KMS-11 (cell line): Measurements from ENCODE around the gene ZNF770.
"Not testable (repeated sequence)": the region's sequence is repeated elsewhere in the genome, so short reads cannot be mapped to it uniquely, and the experiment has no call there.

Experiments used
- H2AFZ ChIP-seq: fragments of 200-600 bp; sonication (generic); 2 replicates; pipeline ENCODE4 v1.6.1; 2016; ENCODE audit warnings: antibody characterized with exemption, mixed run types, low read depth
- H3K27ac ChIP-seq: fragments of 200-600 bp; sonication (generic); 2 replicates; pipeline ENCODE4 v1.6.1; 2016; ENCODE audit warnings: mild to moderate bottlenecking, mixed run types
- H3K27me3 ChIP-seq: fragments of 200-600 bp; sonication (generic); 2 replicates; pipeline ENCODE4 v1.6.1; 2017; ENCODE audit warnings: mild to moderate bottlenecking, low read depth, mixed run types, moderate library complexity; ENCODE audit not compliant: insufficient read depth
- H3K36me3 ChIP-seq: fragments of 200-600 bp; sonication (generic); 2 replicates; pipeline ENCODE4 v1.6.1; 2017; ENCODE audit warnings: mild to moderate bottlenecking, mixed run types; ENCODE audit not compliant: insufficient read depth
- H3K4me1 ChIP-seq: fragments of 200-600 bp; sonication (generic); 2 replicates; pipeline ENCODE4 v1.6.1; 2016; ENCODE audit warnings: mild to moderate bottlenecking, low read depth, mixed run types; ENCODE audit not compliant: poor library complexity, severe bottlenecking
- H3K4me2 ChIP-seq: fragments of 200-600 bp; sonication (generic); 2 replicates; pipeline ENCODE4 v1.7.0; 2016; ENCODE audit warnings: mild to moderate bottlenecking, mixed run types
- H3K4me3 ChIP-seq: fragments of 200-600 bp; sonication (generic); IDR thresholded peaks from 2 replicates; pipeline ENCODE4 v1.6.1; 2017; ENCODE audit warnings: low read depth, low read length, mixed read lengths; ENCODE audit not compliant: insufficient read depth
- H3K79me2 ChIP-seq: fragments of 200-600 bp; sonication (generic); 2 replicates; pipeline ENCODE4 v1.6.1; 2016; ENCODE audit warnings: low read depth, mixed run types; ENCODE audit not compliant: insufficient read depth
- H3K9ac ChIP-seq: fragments of 200-600 bp; sonication (generic); 2 replicates; pipeline ENCODE4 v1.6.1; 2016; ENCODE audit warnings: mild to moderate bottlenecking, mixed run types
- H4K20me1 ChIP-seq: fragments of 200-600 bp; sonication (generic); 2 replicates; pipeline ENCODE4 v1.6.1; 2016; ENCODE audit warnings: mild to moderate bottlenecking, mixed run types; ENCODE audit not compliant: insufficient read depth
- TF ChIP-seq, protein P1 (sequence below): fragments of 200-600 bp; sonication (generic); conservative IDR thresholded peaks from 2 replicates; pipeline ENCODE4 v1.6.1; 2017; ENCODE audit warnings: low read depth, mild to moderate bottlenecking, antibody characterized with exemption, low read length, moderate library complexity, mixed read lengths

ZNF770 gene

DNA sequence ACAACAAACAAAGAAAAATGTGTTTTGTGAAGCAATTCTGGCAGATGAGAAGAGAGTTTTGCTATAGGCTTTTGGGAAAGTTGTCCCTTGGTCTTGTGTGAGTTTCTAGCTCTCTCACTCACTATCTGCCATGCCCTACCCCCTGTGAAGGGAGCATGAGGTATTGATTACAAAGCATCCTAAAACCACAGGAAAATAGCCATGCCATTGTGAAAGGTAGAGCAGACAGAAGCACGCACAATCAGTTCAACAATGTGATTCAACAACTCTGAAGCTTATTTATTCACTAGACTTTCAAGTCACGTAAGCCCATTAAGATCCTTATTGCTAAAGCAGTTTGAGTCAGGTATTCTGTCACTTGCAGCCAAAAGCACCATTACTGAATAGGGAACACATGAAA lies 12.0 kb downstream of the ZNF770 start:
- Histone ChIP-seq H3K27me3 (no peaks in the 10 kb centered on the region), H3K4me3 (no peak overlapping the region), H3K36me3 (no peaks in the 10 kb centered on the region), H3K9ac (no peak overlapping the region), H4K20me1 (no peaks in the 10 kb centered on the region; the same call in 1 of the 2 replicates), H3K4me2 (no peak overlapping the region), H3K4me1 (no peaks in the 10 kb centered on the region), H2AFZ (no peak overlapping the region), H3K79me2 (no peaks in the 10 kb centered on the region), H3K27ac (no peak overlapping the region)
- TF ChIP-seq, protein P1, sequence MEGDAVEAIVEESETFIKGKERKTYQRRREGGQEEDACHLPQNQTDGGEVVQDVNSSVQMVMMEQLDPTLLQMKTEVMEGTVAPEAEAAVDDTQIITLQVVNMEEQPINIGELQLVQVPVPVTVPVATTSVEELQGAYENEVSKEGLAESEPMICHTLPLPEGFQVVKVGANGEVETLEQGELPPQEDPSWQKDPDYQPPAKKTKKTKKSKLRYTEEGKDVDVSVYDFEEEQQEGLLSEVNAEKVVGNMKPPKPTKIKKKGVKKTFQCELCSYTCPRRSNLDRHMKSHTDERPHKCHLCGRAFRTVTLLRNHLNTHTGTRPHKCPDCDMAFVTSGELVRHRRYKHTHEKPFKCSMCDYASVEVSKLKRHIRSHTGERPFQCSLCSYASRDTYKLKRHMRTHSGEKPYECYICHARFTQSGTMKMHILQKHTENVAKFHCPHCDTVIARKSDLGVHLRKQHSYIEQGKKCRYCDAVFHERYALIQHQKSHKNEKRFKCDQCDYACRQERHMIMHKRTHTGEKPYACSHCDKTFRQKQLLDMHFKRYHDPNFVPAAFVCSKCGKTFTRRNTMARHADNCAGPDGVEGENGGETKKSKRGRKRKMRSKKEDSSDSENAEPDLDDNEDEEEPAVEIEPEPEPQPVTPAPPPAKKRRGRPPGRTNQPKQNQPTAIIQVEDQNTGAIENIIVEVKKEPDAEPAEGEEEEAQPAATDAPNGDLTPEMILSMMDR: no peak

DNA sequence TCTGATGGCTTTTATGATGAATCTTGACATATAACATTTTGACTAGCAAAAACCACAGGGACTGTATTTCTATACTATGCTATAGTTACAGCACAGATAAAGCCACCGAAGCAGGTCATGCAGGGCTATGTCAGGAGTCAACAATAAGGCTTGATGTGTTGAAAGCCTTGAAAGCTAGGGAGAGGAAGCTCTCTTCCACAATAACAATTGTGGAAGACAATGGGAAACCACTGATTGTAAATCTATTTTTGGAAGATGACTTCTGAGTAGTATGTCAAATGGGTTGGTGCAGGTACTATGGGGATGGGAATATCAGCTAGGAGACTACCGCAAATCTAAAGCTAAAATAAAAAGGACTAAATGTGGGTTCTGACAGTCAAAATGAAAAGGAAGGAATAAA lies 14.6 kb downstream of the ZNF770 start:
- H3K4me1 ChIP-seq: peaks cover 1% of the 10 kb centered on the region
- TF ChIP-seq, protein P1: no peak
- H3K27me3 ChIP-seq: no peaks in the 10 kb centered on the region
- no peaks in the 10 kb centered on the region; the same call in 1 of the 2 replicates for H4K20me1 ChIP-seq
- H3K4me3 ChIP-seq: no peak overlapping the region
- no peak overlapping the region for H2AFZ ChIP-seq
- no peaks in the 10 kb centered on the region for H3K36me3 ChIP-seq
- H3K79me2 ChIP-seq: peaks cover 10% of the 10 kb centered on the region
- no peak overlapping the region for H3K4me2 ChIP-seq
- no peak overlapping the region for H3K9ac ChIP-seq
- H3K27ac ChIP-seq: no peak overlapping the region

DNA sequence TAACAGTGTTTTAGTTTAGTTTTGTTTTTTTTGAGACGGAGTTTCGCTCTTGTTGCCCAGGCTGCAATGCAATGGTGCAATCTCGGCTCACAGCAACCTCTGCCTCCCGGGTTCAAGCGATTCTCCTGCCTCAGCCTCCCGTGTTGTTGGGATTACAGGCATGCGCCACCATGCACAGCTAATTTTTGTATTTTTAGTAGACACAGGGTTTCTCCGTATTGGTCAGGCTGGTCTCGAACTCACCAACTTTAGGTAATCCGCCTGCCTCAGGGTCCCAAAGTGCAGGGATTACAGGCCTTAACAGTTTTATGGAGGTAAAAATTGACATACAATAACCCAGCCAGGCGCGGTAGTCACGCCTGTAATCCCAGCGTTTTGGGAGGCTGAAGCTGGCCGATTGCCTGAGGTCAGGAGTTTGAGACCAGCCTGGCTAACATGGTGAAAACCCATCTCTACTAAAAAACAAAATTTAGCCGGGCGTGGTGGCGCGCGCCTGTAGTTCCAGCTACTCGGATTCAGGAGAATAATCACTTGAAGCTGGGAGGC lies 17.9 kb downstream of the ZNF770 start:
- H3K9ac ChIP-seq: peak overlapping the region; percentile 77; the same call in 1 of the 2 replicates
- H3K4me1 ChIP-seq, H4K20me1 ChIP-seq, H3K27me3 ChIP-seq, H3K36me3 ChIP-seq, H3K4me3 ChIP-seq: not testable (repeated sequence)
- H3K79me2 ChIP-seq: peaks cover 39% of the 10 kb centered on the region
- peak overlapping the region; percentile 51; the same call in 1 of the 2 replicates for H3K27ac ChIP-seq
- peak overlapping the region; percentile 78 for H2AFZ ChIP-seq
- H3K4me2 ChIP-seq: 0 out of 2 replicates have a peak overlapping the region, but pooled peaks have one; percentile 27

DNA sequence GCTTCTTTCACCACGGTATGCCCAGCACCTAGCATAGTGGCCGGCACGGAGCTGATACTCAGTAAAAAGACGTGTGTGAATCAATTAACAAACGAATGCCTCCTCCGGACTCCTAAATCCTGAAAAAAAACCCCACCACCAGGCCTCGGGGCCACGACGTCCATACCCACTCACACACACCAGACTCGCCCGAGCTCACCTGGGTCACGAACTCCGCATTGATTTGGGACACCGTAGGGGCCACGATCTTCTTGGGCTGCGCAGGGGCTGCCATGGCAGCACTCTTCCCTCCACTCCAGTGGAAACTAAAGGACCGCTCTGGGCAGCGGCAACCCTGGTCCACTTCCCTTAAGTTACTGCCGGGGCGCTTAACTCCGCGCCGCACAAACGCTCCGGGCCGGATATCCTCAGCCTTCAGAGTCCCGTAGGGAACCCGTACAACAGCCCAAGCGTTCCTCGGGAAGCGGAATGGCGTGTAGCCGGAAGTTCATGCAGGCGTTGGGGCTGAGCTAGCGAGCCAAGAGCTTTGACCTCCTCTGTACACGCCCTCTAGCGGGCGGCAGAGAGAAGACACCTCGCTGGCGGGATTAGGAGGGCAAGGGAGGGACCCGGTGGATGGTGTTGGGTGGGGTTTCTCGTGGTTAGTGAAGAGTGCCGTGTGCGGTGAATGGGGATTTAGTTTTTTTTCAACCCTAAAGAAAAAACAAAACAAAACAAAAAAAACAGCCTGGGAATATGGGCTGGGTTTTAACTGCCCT lies 18.6 kb downstream of the ZNF770 start, which contains the start of gene AQR:
TSS of gene AQR (minus strand) at position 403 of the 758 bp plus-strand sequence. CDS start at position 274, 129 bp downstream.
- peak within 1 kb of the TSS; percentile 79 for H3K4me2 ChIP-seq
- TF ChIP-seq, protein P1: peak; percentile 51; the same call in 1 of the 2 replicates
- H3K36me3 ChIP-seq: no peaks in the 10 kb centered on the region
- H3K27me3 ChIP-seq: no peaks in the 10 kb centered on the region
- peak within 1 kb of the TSS; percentile 51 for H3K27ac ChIP-seq
- H3K79me2 ChIP-seq: peaks cover 40% of the 10 kb centered on the region
- H4K20me1 ChIP-seq: no peaks in the 10 kb centered on the region
- no peak within 1 kb of the TSS for H3K4me3 ChIP-seq
- H3K9ac ChIP-seq: peak within 1 kb of the TSS; percentile 77
- H2AFZ ChIP-seq: peak within 1 kb of the TSS; percentile 78
- peaks cover 9% of the 10 kb centered on the region for H3K4me1 ChIP-seq

DNA sequence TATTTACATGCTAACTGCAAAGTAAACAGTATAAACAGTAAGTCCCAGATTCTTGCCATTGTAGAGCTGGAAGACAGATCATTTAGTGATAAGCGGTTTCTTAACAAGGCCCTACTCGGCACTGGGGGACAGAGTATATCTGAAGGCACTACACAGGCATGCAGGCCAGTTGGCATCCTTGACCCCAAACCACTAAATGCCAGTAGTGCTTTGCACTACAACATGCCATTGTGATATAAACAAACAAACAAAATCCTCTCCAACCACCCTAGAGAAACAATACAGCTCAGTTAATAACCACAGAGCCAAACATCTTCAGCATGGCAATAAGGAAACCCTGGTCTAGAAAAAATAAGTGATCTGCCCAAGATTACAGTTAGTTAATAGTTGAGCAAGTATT lies 23.8 kb downstream of the ZNF770 start:
- Histone ChIP-seq H3K9ac (no peak overlapping the region), H3K4me3 (no peak overlapping the region), H4K20me1 (no peaks in the 10 kb centered on the region), H3K36me3 (no peaks in the 10 kb centered on the region; the same call in 1 of the 2 replicates), H2AFZ (no peak overlapping the region), H3K4me1 (peaks cover 9% of the 10 kb centered on the region), H3K79me2 (peaks cover 52% of the 10 kb centered on the region), H3K27ac (no peak overlapping the region), H3K27me3 (no peaks in the 10 kb centered on the region), H3K4me2 (no peak overlapping the region)
- TF ChIP-seq, protein P1: no peak
